Frontal cortex (tissue), 4 donors: ENCODE data around the gene SMYD4. TPM values are rescaled to one million over a fixed set of nuclear protein-coding genes. Genes with fewer than 3 reads are reported as not detected.
"Not testable (repeated sequence)": the region's sequence is repeated elsewhere in the genome, so short reads cannot be mapped to it uniquely, and the experiment has no call there.

Experiments used
- DNase-seq, 2 donors: peaks; one replicate each; pipeline ENCODE4 v3.0.0; 2012; ENCODE audit warnings: low spot score in 2 of 2
- FAIRE-seq: peaks from 2 replicates; lab custom pipeline; 2012; peaks lifted over from hg19 to GRCh38; lab: Jason Lieb, UNC
- total RNA-seq: library from RNA; depleted of rRNA; stranded (reverse); fragments of >200 nt; gene quantifications from one replicate; pipeline ENCODE4 v1.2.3, GENCODE V29; 2014
- donor health status: control.
- donor health status: control.
- donor health status: control.

Gene SMYD4
- total RNA-seq, 1 donor from 2014 or later, result 8.6 TPM

GRCh38 chr17:1834380-1835149, 4.9 kb upstream of the SMYD4 start:
- DNase-seq (no peak), FAIRE-seq (no peak)

- DNase-seq (peak; percentile 12 to 24), FAIRE-seq (no peak)
These were observed 586 bp upstream of the SMYD4 start for GRCh38 chr17:1830288-1830687.

DNA sequence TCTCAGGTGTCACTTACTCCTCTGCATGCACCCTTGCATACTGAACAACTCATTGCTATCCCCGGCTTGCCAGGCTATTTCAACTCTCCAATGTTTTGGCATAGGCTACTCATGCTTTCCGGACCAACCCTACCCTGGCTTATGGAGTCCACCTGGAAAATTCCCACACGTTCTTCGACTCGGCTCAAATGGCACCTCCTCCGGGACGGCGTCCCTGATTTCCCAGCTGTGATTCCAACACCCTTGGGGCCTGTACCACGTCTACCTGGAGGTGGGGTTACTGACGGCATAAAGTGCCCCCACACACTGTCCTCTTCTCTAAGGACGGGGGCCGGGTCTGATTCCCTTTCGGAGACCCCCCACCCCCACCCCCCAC, 498 bp downstream of the SMYD4 start:
- FAIRE-seq (no peak), DNase-seq (peak in 1 of 2 donors; percentile 24)

DNA sequence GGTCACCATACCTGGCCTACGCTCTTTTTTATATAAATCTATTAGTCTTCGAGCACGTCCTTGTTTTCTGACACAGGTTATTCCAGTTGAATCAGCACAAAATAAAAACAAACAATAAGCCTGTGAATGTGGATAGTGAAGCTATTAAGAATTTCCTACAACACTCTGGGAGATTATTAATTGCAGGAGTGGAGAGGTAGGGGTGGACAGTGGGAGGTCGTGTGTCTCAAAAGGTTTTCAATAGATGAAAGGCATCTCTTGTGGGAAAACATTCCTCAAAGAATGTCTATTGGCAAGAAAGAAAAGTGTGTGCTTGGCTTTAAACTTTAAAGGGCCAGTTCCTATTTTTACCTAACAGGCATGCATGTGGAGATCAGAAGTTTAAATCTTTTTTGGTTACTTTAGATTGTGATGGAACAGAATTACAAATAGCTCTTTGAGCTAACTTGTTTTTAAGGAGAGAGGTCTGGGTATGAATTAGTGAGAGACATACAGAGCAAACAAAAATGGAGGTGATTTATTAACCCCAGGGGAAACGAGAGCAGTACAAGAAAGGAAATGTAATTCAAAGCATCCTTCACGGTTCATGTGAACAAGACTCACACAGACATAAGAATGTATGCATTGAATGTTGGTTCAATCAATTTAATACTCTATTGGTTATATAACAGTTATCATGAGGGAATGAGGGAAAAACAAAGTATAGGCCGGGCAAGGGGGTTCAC, 9.0 kb downstream of the SMYD4 start:
- no peak for FAIRE-seq
- no peak for DNase-seq

GRCh38 chr17:1813088-1813487, 16.6 kb downstream of the SMYD4 start:
- DNase-seq (no peak), FAIRE-seq (no peak)

DNA sequence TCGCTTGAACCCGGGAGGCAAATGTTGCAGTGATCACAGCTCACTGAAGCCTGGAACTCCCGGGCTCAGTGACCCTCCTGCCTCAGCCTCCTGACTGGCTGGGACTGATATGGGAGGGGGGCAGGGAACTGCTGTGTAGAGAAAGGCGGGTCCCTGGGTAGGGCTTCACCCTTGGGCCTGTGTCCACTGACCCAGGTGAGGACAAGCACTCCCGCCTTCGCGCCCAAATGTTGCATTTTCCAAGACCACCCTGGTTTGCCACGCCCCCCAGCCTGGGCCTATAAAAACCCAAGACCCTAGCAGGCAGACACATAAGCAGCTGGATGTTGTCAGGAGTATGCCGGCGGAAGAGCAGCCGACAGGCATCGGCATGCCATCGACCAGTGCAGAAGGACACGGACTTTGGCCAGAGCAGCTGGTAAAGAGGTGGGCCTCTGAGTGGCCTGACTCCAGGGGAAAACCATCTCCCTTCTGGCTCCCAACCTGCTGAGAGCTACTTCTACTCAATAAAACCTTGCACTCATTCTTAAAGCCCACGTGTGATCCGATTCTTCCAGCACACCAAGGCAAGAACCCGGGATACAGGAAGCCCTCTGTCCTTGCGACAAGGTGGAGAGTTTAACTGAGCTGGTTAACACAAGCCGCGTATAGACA, 19.1 kb downstream of the SMYD4 start:
- DNase-seq (no peak), FAIRE-seq (no peak)

- FAIRE-seq, DNase-seq: not testable (repeated sequence)
These were observed 19.9 kb downstream of the SMYD4 start for GRCh38 chr17:1809815-1810214.

GRCh38 chr17:1808644-1809043, 21.1 kb downstream of the SMYD4 start:
- DNase-seq (no peak), FAIRE-seq (no peak)

DNA sequence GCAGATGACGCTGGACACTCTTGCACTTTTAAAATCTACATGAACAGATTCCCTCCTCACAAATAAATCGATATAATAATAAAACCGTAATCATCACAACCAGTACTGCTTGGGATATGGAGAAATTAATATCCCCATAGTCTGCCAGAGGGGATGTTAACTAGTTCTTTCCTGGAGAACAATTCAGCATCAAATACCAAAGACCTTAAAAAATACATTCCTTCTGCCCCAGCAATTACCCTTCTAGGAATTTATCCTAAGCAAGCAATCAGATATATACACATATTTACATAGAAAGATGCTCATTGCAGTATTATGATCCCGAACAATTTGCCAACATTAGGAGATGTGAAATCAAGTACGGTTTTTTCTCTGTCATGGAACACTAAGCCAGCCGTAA, 21.8 kb downstream of the SMYD4 start:
- no peak for FAIRE-seq
- no peak for DNase-seq

DNA sequence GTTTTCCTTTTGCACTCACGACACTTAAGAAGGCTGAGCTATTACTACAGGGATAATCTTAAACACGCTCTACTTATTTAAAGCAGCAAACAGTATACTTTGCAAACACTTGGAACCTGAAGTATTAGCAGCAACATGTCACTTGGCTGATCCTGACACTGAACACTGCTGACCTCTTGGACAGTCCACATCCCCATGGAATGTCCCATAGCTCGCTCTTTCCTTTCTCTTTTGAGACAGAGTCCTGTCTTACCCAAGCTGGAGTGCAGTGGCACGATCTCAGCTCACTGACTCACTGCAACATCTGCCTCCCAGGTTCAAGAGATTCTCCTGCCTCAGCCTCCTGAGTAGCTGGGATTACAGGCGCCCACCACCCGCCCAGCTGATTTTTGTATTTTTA, 26.4 kb downstream of the SMYD4 start:
- DNase-seq, result no peak
- no peak for FAIRE-seq

GRCh38 chr17:1802429-1802828, 27.3 kb downstream of the SMYD4 start:
- FAIRE-seq (no peak), DNase-seq (no peak)

DNA sequence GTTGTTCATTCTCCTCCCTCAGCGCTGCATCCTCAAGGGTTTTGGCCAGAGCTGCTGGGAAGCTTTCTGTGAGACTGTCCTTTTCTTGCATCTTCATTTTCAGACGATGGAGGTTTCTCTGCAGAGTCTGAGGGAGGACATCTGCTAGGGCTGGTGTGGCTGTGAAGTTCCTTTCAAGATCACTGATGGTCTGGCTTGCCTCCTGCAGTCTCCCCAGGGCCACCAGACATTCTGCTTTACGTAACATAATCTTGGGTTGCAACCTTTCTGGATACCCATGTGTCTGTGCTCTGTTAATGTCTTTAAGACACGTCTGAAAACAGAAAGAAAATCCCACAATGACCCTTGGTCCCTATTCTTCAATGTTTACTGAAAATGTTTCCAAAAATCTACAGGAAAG, 29.0 kb downstream of the SMYD4 start:
- FAIRE-seq, result no peak
- DNase-seq, result no peak

- DNase-seq (no peak), FAIRE-seq (no peak)
These were observed 29.5 kb downstream of the SMYD4 start for GRCh38 chr17:1800240-1800639.

DNA sequence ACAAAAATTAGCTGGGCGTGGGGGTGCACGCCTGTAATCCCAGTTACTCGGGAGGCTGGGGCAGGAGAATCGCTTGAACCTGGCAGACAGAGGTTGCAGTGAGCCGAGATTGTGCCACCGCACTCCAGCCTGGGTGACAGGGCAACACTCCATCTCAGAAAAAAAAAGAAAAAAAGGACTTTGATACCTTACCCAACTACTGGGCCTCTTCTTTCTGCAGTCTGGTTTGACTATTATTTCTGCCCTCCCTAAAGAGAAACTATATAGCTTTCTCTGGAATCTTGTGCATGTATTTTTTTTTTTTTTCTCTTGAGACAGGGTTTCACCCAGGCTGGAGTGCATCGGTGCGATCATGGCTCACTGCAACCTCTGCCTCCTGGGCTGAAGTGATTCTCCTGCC, 31.9 kb downstream of the SMYD4 start:
- not testable (repeated sequence) for DNase-seq

DNA sequence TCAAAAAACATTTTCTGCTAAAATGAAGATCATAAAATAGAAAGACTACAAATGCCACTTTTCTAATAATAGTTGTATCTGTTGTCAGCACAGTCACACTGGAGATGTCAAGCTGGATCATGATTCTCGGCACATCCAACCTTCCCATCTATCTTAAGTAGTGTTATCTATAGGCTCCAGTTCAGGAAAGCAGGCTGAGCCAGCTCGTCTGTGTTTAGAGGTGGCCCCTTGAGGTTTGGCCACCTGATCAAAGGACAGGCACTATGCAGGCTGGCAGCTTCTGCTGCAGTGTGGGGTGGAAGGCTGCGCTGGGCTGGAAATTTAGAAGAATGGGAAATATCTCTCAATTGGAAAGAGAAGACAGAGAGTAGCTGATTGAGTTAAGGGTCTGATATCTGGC, 32.4 kb downstream of the SMYD4 start:
- FAIRE-seq (no peak), DNase-seq (no peak)

More for the DNA sequence above, 31.9 kb downstream of the SMYD4 start:
- not testable (repeated sequence) for FAIRE-seq

DNA sequence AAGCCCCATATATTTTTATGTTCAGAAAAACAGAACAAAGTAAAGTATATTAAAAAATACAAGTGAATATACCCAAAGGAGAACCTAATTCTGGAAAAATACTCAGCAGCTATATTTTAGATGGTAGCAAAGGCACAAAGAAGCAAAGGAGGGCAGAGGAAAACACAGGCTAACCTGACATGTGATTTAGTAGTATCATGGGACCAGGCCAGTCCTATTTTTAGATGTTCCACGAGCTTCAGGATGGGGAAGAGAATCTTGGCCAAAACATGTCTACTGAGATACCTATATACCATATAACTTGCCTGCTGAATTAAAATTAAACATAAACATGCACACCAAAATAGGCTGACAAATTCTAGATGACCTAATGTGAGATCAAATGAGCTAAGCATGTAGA, 32.9 kb downstream of the SMYD4 start:
- FAIRE-seq, result no peak
- DNase-seq, result no peak

- FAIRE-seq (no peak), DNase-seq (no peak)
These were observed 36.3 kb downstream of the SMYD4 start for GRCh38 chr17:1793447-1793806.

- no peak for FAIRE-seq
- DNase-seq, result no peak
These were observed 36.9 kb downstream of the SMYD4 start for GRCh38 chr17:1792495-1793446.

DNA sequence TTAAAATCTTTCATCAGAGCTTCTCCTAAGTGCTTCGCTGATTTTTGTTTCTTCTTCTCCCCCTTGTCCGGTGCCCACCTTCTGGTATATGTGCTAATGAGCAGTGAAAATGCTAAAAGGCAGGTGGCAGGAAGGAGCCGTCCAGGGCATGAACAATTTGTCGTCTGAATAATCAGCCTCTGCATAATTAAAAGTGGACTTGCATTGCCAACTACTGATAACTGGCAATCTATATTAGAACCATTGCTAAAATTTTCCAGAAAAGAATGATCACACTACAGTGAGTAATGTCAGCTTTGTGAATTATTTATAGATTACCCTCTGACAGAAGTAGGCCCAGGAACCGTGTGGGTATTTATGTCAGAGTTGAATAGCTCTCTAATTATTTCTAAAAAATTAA, 39.8 kb downstream of the SMYD4 start:
- DNase-seq (no peak), FAIRE-seq (no peak)

DNA sequence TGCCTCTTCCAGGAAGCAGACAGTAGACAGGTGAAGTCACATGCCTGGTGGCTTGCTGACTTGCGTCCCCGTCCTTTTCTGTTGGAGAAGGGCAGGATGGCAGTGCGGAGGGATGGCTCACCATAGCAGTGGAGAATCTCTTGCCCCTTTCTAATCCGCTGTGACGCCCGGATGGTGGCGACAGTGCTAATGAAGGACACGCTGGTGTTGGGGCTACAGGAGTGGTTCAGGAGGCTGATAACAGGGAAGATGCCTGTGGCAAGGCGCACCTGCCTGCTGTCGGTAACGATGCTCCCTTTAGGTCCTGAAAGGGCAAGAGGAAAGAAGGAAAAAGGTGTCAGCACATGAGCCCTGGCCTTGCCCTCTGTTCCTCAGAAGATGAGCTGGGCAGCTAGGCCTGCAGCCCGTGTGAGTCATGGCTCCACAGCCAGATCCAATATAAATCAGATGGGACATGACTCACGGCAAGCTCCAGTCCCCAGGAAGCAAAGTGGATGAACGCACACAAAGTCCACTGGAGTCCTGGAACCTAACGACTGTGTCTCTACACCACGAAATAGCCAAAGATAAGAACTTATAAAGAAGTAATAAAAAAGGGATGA, 42.3 kb downstream of the SMYD4 start:
- FAIRE-seq (no peak), DNase-seq (no peak)
